Fibroblast of lung (primary cell): ENCODE results near the gene GNGT2.
A peak's percentile ranks its signal among the peaks of the same experiment; 100 is the strongest.

Source experiments
- EZH2 ChIP-seq: IDR thresholded peaks from 2 replicates; pipeline ENCODE4 v1.5.1; 2012; ENCODE audit warnings: low read length, control low read depth, mild to moderate bottlenecking; ENCODE audit errors: missing control alignments
- TF ChIP-seq, protein P1 (sequence below), 2 donors: IDR thresholded peaks in 1 of 2; conservative IDR thresholded peaks in 1 of 2; 1 replicate in 1 of 2; 2 replicates in 1 of 2; pipeline ENCODE4 v1.5.1; 2011 to 2012; ENCODE audit warnings: low read length in 2 of 2, control low read depth in 1 of 2, inconsistent platforms in 1 of 2, low read depth in 1 of 2, mild to moderate bottlenecking in 1 of 2

GRCh38 chr17:49180303-49180702 is 30.1 kb downstream of the GNGT2 start:
- no peak for TF ChIP-seq EZH2
- TF ChIP-seq, protein P1, sequence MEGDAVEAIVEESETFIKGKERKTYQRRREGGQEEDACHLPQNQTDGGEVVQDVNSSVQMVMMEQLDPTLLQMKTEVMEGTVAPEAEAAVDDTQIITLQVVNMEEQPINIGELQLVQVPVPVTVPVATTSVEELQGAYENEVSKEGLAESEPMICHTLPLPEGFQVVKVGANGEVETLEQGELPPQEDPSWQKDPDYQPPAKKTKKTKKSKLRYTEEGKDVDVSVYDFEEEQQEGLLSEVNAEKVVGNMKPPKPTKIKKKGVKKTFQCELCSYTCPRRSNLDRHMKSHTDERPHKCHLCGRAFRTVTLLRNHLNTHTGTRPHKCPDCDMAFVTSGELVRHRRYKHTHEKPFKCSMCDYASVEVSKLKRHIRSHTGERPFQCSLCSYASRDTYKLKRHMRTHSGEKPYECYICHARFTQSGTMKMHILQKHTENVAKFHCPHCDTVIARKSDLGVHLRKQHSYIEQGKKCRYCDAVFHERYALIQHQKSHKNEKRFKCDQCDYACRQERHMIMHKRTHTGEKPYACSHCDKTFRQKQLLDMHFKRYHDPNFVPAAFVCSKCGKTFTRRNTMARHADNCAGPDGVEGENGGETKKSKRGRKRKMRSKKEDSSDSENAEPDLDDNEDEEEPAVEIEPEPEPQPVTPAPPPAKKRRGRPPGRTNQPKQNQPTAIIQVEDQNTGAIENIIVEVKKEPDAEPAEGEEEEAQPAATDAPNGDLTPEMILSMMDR (conservative IDR thresholded peaks at IDR 0.05 in 1 of 2, IDR thresholded peaks at IDR 0.05 in 1 of 2; ENCODE audit: low read depth in 1 of 2, low read length in 2 of 2): peak; percentile 82 to 92
